Measurements from ENCODE around the gene KREMEN2.

Gene KREMEN2

DNA sequence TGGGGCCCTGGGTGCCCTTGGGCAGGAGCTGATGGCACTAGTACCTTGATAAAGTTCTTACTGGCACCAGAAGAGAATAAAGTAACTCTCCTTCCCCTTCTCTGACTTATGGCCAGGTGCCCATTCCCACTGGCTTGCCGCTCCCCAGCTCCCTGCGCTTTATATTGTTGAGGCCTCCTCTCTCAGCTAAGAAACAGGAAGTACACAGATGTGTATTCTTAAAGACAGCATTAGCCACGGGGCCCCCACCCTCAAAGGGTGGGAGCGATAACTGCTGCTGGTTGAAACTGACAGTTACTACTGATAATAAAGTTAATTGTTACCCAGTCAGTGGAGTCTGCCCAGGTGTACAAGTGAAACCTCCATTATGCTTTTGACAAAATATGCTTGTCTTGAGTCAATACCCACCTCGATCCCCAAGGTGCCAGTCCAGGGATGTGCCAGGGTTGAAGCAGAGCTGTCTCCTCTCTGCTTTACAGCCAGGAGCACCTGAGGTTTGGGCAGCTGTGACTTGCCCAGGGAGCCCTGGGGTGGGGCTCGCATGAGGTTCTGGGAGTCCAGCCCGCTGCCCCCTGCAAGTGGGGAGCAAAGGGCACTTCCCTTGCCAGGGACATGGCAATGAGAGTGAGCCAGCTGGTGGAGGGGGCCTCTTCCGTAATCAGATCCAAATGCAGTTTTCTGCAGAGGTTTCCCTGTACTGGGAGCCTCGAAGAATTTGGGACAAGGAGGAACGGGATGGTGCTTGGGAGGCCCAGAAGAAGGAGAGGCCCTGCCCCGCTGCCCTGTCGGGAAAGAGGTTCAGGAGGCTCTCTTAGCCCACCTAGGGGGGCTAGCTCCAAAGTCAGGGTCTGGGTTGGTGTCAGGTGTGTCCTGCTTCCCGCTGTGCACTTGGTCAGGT is 43.2 kb downstream of the KREMEN2 start:
- FAIRE-seq, result no peak

DNA sequence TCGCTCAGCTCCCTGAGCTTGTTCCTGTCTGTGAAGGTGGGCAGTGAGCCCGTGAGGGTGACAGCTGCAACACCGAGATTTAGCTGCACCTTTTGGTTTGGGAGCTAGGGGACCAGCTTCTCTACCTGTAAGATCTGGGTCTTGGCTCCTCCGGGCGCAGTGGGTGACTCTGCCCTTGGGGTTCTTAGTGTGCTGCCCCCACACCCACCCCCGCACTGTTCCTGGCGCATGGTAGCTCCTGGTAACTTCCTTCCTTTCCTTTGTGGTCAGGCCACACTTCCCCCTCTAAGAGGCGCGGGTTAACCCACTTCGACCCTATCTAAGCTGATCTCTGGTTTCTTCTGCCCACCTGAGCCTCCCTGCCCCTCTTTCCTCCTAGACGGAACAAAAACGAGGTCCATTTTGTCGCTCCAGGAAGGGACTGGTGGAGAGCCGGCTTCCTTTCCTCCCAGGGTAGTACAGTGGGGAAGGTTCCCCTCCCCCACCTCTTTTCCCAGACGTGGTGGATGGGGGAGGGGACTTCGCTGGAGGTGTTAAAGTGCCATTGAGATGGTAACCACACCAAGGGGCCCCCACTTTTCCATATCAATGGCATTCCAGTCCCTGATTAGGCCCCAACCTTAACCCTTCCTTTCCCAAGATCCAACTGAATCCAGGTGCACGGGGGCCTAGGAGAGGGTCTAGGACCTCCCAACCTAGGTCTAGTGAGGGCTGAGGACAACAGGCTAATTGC is 44.0 kb downstream of the KREMEN2 start:
- no peak for FAIRE-seq

DNA sequence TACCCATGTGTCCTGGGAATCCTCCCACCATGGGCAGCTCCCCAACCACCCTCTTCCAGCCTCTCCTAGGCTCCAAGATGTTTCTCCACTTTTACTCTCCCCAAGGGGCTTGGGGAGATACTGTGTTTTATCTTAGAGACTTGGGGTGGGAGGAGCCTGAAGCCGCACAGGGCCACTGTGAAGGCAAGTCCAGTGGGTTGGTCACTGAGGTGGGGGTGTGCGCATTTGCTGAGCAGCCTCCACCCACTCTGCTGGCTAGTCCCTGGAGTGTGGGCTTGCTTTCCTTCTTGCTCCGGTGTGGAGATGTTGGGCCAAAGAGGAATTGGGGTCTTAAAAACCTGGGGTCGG is 44.6 kb downstream of the KREMEN2 start:
- no peak for FAIRE-seq

DNA sequence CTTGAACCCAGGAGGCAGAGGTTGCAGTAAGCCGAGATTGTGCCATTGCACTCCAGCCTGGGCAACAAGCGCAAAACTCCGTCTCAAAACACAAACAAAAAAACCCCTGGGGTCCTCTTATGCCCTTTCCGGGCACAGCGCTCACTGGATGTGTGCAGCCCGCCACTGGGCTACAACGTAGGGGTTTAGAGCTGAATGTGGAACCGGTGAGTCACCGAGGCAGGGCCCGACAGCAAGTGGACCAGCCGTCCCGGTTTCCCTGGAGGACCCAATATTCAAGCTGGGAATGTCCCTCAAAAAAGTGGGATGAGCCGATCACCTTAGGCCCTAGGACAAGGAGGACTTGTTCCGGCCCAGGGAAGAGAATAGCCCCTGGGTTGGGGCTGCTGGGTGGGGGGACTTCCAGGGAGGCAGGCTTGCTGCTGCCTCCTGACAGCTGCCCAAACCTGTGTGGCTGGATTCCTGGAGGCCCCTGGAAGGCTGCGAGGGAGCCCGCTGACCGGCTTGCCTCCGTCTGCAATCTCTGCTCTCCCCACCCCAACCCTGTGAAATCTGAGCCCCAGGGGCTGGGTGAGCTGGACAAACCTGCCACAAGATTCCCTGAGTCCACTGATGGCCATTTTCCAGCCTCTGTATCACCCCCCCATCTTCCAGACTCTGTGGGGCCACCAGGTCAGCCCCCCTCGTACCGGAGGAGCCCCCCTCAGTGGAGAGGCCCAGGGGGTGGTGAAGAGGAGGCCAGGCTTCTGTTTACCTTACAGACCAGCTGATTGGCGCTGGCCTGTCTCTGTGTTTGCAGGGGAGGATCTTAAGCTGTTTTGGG is 45.7 kb downstream of the KREMEN2 start:
- no peak for FAIRE-seq

DNA sequence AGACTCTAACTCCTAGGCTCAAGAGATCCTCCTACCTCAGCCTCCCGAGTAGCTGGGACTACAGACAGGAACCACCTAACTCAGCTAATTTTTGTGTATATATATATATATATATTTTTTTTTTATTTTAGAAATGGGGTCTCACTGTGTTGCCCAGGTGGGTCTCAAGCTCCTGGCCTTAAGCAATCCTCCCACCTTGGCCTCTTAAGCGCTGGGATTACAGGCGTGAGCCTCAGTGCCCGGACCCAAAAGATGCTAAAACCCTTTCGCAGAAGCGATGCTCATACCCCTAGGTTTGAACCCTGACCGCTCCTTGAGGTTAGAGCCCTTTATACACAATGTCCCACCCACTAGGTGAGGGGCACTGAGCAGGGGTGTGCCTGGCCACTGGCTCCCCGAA is 46.4 kb downstream of the KREMEN2 start:
- no peak for FAIRE-seq

DNA sequence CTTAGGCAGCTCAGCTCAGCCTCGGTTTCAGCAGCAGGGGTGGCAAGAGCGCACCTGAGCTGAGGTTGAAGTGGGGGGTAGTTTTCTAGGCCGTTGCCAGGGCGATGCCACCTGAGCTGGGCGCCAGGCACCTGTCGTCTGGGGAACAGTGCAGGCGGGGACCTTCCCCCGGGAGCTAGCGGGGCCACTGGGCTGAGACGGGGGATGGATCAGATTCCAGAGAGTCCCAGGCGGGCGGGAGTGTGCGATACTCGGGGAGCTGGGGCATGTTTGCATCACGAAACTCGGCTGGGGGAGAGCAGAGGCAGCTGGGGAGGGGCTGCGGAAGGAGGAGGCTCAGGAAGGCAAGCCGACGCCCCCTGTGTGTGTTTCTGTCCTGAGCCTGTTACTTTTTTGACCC is 48.2 kb downstream of the KREMEN2 start:
- FAIRE-seq, result no peak

DNA sequence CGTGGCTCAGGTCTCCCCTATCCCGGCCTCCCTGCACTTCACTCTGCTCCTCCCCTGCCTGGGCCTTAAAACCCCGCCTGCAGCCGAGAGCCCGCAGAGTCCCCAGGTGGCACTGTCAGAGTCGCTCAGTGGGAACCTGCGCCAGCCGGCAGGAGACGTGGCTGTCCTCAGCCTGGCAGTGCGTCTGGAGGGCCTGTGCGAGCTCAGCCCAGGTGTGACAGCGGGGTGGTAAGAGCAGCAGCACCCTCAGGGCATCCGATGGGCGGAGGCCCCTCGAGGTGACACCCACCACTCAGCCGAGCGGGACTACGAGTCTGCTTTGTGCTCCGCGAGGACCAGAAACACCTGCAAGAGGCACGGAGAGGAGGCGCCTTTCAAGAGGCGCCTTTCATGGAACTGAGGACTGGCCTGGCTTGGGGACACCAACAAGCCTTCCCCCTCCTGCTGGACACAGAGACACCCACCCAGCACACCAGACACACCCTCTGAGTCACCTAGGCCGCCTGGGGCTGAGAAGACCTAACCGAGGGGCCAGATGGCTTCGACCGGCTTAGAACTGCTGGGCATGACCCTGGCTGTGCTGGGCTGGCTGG is 48.8 kb downstream of the KREMEN2 start, which contains the start of gene CLDN9:
CLDN9 (plus strand) TSS at position 96 of the 593 bp plus-strand sequence; CDS start at position 536, 440 bp downstream.
- FAIRE-seq, result no peak

DNA sequence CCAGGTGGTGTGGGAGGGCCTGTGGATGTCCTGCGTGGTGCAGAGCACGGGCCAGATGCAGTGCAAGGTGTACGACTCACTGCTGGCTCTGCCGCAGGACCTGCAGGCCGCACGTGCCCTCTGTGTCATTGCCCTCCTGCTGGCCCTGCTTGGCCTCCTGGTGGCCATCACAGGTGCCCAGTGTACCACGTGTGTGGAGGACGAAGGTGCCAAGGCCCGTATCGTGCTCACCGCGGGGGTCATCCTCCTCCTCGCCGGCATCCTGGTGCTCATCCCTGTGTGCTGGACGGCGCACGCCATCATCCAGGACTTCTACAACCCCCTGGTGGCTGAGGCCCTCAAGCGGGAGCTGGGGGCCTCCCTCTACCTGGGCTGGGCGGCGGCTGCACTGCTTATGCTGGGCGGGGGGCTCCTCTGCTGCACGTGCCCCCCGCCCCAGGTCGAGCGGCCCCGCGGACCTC is 49.4 kb downstream of the KREMEN2 start:
- FAIRE-seq, result no peak

DNA sequence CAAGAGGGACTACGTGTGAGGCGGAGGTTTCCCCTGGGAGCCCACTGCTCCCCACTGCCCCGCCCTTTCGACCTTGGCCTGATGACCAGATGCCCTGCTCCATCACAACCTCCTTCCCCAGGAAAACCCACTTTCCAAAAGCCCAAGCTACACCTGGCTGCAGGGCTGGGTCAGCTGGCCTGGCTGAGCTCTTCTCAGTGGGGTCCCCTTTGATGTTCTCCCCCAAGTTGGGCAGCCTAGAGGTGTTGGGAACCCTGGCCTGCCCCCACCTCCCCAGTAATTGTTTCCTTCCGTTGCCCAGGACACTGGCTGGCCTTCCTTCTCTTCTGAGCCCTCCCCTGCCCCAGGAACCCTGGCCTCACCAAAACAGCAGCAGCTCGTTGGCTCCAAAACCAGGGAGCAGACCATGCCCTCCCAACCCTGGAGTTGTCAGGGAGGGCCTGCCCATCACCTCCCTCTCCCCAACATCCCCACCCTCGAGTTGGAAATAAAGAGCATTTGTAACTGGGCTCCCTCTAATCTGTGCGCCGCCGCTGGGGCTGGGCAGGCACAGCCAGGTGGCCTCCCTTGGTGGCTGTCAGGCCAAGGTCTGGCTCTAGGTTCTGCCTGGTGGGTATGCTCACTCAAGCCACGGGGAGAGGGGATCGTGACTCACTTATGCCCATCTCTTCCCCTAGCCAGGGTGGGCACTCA is 50.1 kb downstream of the KREMEN2 start:
- no peak for FAIRE-seq

DNA sequence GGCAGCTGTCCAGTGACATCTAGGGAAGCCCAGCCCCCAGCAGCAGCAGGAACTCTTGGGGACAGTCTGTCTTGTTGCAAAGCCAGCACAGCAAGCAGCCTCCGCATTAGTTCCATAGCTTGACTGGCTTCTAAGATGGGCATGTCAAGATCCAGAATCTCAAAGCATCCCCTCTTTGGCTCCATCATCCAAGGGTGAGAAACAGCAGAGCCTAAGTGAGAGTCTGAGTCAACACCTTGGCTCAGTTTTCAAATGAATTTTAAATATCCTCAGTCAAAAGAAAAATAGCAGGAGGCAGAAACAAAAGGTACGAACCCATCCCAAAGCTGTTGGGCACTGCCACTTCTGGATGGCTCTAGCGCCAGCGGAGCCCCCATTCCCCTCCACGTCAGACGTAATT is 50.9 kb downstream of the KREMEN2 start:
- FAIRE-seq, result peak; percentile 77

DNA sequence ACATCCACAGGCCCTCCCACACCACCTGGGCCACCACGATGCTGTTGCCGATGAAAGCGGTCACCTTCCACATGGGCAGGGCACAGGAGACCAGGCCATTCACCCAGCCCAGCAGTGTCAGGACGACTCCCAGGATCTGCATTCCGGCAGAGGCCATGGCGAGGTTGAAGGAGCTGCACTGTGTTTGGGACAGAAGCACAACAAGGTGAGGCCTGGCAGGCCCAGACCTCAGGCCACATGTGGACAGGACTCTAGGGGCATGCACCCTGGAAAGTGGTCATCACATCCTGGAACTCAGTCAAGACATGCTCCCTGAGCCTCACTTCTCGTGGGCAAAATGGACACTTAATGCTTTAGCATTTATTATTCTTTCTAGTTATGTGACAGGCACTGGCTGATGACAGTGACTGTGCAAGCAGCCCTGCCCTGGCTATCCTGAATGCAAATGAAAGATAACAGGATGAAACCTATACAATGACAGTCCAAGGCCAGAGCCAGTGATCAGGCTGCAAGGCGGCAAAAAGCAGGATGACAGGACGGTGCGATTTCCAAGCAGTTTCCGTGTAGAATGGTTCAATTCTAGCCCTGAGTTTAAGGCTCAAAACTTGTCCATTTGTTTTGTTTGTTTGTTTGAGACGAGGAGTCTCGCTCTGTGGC is 51.9 kb downstream of the KREMEN2 start:
- no peak for FAIRE-seq

DNA sequence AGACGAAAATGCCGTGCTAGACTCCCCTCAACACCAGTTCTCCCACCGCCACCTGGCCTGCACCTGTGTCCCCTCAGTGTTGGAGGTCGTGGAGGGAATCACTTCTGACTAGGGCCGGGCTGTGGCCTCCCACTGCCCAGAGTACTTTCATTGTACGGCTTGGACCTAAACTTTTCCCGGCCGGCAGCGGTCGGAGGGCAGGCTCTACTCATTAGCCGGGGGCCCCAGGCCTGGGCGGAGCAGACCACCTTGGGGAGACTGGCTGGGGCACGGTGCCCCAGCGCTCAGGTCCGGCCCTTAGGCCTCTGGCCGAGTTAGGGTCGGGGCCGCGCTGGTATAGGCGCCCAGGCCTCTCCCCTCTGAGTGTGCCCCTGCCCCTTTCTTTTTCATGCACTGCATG is 53.3 kb downstream of the KREMEN2 start:
- no peak for FAIRE-seq
